Activated CD4-positive, alpha-beta T cell treated with anti-CD3 and anti-CD28 coated beads for 4 hours (primary cell): ENCODE results near the gene NAALADL1.
"Not testable (repeated sequence)": the region's sequence is repeated elsewhere in the genome, so short reads cannot be mapped to it uniquely, and the experiment has no call there.

Source experiments
- DNase-seq, 2 donors: peaks; one replicate each; pipeline ENCODE4 v3.0.0-alpha.2; 2020

Gene NAALADL1

DNA sequence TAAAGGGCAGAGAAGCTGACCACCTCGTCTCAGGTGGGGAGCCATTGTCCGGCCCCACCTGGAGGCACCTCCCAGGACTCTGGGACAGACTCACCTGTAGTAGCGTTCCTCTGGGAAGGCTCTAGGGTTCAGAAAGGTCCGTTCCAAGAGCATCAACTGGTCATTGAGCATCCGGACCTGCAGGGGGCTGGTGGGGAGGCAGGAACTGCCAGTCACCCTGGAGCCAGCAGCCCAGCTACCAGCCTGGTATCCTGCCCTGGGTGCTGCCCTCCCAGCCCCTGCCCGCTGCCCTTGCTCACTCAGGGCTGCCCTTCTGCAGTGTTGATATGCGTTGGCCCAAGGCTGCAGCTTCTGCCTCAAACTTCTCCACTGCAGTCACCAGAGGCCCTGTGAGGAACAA, 12.6 kb downstream of the NAALADL1 start:
- no peak for DNase-seq

DNA sequence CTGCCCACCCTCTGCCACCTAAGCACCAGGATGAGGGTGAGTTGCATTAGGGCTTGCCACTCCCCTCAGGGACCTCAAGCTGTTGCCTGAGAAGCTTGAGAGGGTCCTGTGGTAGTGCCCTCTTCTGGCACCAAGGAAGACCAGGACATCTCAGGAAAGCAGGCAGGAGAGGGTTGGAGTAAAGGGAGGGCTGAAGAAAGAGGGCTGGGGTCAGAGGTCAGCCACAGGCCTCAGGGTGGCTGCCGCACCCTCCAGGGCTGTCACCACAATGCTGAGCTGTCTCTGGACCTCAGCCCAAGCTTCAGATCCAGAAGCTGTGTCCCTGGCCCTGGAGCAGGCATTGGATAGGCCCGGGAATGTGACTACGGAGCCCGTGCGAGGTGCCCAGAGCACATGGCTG, 13.3 kb downstream of the NAALADL1 start:
- no peak for DNase-seq

DNA sequence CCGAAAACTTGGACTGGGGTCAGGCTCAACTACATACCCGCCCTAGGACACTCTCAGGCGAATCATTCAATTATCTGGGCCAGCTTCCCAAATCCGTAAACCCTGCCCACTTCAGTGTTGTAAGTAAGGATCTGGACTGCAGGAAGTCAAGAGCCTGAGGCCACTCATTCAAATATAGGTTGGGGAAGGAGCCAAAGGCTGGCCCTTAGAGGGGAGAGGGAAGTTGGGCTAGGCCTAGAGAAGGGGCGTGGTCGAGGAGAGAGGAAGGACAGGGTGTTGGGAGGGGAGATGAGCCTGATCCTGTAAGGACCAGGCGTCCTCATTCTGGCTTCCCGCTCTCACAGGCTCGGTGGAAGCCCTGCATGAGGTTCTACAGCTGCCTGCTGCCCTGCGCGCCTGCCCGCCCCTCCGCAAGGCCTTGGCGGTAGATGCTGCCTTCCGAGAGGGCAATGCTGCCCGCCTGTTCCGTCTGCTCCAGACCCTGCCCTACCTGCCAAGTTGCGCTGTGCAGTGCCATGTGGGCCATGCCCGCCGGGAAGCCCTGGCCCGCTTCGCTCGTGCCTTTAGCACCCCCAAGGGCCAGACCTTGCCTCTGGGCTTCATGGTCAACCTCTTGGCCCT, 14.4 kb downstream of the NAALADL1 start:
- DNase-seq, result no peak

DNA sequence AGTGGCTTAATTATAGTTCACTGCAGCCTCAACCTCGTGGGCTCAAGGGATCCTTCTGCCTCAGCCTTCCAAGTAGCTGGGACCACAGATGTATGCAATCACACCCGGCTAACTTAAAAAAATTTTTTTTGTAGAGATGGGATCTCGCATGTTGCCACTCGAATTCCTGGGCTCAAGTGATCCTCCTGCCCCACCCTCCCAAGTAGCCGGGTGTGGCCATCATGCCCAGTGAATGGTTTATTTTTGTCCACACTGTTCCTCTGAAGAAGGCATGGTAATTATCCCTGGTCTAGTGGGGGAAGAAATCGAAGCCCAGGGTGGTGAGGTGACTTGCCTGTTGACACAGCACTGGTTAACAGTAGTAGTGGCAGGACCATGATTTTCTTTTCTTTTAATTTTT, 15.5 kb downstream of the NAALADL1 start:
- DNase-seq, result no peak

DNA sequence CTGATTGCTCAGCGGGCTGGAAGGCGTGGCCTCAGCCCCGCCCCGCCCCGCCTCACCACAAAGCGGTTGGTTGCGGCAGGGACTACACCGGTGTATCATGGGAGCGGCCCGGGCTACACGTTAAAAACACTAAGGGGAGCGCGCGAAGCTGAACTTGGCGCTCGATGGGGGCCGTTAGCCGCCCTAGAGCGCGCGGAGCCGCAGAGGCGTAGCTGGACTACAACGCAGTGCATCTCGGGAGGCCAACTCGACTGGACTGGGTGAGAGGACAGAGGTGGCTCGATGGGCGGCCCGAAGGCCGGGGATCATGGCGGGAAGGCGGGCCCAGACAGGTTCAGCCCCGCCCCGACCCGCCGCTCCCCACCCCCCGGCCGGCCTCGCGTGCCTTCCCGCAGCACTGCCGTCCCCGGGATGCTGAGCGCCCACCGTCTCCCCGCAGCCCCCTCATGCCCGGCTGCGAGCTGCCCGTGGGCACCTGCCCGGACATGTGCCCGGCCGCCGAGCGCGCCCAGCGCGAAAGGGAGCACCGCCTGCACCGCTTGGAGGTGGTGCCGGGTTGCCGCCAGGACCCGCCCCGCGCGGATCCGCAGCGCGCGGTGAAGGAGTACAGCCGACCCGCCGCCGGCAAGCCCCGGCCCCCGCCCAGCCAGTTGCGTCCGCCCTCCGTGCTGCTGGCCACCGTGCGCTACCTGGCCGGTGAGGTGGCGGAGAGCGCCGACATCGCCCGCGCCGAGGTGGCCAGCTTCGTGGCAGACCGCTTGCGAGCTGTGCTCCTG, 17.3 kb downstream of the NAALADL1 start, which contains the start of gene SAC3D1:
TSS of gene SAC3D1 (plus strand) at position 364 of the 776 bp plus-strand sequence. CDS start at position 447, 83 bp downstream.
- peak; percentile 80 to 86 for DNase-seq

DNA sequence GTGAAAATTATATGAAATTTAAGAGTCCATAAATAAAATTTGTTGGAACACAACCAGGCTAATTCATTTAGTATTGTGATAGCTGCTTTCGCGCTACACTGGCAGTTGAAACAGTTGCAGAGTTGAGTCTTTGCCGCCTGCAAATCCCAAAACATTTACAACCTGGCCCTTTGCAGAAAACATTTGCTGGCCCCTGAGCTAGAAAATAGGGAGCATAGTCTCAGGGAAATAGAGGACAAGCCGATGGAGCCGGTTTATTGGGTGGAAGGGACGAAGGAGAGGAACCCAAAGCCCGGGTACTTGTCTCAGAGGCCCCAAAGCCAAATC, 17.9 kb downstream of the NAALADL1 start:
- DNase-seq, result no peak

DNA sequence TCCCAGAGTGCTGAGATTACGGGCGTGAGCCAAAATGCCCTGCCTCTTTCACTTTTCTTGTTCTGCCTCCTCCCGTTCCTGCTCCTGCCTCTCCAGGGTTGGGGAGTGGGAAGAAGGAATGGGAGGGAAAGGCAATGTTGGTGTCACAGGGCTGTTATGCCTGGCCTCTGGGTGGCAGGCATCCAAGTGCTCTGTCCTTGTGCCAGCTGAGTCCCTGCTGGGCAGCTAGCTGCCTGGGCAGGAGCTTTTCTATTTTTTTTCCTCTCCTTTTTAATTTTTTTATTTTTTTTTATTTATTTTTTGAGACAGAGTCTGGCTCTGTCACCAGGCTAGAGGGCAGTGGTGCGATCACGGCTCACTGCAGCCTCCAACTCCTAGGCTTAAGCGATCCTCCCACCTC, 21.4 kb downstream of the NAALADL1 start:
- DNase-seq, result no peak

DNA sequence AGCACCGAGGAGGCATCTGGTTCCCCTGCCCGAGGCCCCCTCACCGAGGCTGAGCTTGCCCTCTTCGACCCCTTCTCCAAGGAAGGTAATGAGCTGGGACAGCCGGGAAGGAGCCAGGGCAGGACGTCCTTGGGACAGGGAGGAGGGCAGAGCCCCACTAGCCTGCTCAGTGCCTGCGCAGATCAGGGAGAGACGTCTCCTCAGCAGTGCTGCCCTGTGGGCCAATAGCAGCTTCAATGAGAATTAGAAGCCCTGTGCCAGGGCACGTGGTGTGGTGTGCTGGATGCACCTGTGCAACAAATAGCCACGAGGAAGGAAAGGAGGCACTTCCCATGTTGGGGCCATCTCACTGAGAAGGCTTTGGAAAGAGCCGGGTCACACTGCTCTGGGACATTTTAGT, 22.8 kb downstream of the NAALADL1 start:
- DNase-seq, result no peak

DNA sequence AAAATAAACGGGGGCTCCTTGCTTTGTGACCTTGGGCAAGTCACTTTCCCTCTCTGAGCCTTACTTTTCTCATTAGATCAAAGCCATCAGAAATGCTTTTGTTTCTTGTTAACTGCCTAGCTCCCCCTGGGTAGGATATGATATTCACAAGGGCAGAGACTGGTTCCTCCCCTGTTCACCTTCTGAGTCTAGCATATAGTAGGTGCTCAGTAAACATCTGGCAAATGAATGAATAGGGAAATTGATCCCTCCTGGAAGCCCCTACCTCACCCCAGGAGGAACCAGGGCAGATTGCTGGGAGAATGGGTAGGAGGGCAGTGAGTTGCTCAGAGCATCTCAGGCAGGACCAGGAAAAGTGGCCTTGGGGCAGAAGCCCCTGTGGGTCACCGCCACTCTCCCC, 23.9 kb downstream of the NAALADL1 start:
- DNase-seq, result no peak

DNA sequence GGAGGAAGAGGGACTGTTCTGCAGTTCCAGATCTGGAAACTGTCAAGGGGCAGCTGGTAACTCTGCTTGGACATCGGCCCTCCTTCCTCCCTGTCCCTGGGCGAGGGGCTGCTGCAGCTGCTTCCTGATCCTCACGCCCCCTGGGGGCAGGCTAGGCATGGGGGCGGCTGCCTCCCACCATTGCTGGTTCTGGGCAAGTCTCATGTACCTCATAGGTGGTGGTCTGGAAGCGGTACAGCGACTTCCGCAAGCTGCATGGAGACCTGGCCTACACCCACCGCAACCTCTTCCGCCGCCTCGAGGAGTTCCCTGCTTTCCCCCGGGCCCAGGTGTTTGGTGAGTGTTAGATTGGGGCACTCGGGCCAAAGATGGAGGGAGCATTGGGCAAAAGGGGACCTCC, 26.1 kb downstream of the NAALADL1 start:
- no peak for DNase-seq

DNA sequence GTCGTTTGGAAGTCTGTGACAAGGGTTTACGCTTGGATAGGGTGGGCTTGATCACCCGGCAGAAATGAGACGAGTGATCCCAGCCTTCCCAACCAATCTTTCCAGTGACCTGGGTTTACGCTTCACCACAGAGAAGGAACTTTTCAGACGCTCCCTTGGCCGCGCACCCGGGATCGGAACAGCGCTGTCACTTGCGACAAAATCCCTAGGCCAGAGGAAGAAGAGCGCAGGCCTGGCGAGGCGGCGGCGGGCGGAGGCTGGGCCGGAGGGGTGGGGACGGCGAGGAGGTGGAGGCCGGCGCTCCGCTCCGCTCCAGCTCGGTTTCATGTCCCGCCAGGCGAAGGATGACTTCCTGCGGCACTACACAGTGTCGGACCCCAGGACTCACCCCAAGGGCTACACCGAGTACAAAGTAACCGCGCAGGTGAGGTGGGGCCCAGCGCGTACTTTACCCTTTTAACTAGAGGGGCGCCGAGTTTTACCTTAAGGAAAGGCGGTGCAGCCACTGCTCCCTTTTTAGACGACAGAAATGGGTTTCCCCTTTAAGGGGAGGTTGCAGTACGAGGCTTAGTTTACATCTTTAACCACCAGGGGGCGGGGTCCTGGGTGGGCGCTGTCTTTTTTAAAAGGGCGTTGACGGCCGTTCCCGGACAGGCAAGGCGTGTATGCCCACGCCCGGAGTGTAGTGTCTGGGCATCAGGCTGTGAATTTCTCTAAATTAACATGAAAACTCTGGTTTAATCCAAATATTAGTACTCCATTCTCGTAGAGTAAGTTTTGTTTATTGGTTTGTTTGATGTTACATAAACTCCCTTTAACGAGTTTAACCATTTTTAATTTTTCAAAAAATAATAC, 30.9 kb downstream of the NAALADL1 start, which contains the start of gene SNX15:
TSS of gene SNX15 (plus strand) at position 227 of the 855 bp plus-strand sequence. CDS start at position 326, 99 bp downstream.
- peak; percentile 89 to 91 for DNase-seq

DNA sequence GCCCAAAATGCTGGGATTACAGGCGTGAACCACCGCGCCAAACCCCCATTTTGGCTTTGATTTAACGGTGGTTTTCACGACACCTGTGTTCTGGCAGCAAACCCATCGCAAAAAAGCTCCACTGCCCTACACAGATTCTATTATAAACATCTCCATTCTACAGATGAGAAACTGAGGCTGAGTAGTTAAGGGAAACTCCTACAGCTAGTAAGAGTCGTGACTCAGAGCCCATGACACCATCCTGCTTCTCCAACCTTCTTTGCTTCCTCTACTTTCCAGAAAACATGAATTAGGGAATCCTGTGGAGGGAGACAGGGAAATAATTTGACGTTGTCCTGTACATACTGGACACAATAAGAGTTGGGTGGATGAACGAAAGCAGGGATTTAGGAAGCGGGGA, 31.5 kb downstream of the NAALADL1 start:
- no peak for DNase-seq

DNA sequence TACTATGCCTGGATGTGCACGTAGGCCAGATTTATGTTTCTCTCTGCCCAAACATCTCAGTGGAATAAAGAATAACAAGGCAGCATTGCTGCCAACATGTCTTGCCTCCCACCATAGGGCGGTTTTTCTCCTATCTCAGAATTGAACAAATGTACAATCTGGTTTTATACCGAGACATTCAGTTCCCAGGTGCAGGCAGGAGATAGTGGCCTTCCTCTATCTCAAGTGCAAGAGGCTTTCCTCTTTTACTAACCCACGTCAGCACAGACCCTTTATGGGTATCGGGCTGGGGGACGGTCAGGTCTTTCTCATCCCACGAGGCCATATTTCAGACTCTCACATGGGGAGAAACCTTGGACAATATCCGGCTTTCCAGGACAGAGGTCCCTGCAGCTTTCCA, 34.9 kb downstream of the NAALADL1 start:
- DNase-seq, result not testable (repeated sequence)

DNA sequence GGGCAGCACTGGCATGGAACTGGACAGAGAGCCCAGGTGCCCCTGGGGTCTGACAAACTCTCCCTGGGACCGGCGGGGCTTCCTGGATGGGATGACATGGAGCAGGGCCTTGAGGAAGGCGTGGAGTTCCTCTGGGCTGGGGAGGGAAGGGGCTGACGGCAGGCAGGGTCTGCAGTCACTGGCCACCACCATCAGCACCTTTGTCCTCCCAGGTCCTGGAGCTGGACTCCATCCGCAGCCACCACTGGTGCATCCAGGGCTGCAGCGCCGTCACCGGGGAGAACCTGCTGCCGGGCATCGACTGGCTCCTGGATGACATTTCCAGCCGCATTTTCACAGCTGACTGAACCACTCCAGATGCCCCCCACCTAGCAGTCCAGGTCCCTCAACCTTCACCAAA, 36.8 kb downstream of the NAALADL1 start:
- DNase-seq, result no peak

DNA sequence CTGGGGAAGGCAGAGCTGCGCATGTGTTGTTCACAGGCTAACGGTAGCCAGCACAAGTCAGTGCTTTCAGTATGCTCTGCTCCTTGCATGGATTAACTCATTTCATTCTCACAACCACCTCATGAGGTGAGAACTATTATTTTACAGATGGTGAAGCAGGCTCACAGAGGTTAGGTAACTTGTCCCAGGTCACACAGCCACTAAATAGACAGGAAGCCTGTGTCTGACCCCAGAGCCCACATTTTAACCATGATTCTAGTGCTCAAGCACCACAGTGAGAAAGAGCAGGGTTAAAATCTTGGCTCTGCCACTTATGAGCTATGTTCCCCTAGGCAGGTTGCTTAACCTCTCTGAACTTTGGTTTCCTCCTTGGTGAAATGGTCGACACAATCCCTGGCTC, 37.4 kb downstream of the NAALADL1 start:
- DNase-seq, result no peak

DNA sequence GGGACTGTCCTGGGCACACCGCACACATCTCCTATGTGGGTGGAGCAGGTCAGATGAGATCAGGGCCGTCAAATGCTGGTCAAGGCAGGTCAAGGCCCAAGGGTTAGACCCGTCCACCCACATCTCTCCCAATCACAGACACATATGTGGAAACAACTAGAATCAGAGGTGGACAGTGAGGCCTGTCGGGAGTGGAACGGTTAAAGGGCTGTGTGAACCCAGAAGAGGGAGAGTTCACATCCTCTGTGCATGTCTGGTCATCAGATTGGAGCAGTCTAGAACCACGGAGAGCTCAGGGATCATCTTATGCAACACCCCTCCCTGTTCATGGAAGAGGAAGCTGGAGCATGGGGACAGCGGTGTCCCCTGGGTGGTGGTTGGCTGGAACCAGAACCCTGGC, 38.5 kb downstream of the NAALADL1 start:
- DNase-seq, result no peak

DNA sequence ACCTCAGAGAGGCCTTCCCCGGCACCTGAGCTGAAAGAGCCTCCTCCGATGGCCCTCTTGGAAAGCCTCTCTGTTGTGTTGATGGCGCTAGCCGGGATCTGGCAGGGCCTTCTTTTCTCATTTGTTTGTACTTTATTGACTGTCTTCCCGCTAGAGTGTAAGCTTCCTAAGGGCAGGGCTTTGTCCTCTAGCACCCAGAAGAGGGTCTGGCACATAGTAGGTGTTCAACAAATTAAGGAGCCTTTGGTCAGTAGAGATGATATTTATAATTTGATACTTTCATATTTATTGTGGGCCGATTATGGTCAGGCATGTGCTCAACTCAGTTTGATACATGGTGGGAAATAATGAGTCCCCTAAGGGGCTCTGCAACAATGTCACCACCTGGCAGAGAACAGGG, 40.4 kb downstream of the NAALADL1 start:
- no peak for DNase-seq

DNA sequence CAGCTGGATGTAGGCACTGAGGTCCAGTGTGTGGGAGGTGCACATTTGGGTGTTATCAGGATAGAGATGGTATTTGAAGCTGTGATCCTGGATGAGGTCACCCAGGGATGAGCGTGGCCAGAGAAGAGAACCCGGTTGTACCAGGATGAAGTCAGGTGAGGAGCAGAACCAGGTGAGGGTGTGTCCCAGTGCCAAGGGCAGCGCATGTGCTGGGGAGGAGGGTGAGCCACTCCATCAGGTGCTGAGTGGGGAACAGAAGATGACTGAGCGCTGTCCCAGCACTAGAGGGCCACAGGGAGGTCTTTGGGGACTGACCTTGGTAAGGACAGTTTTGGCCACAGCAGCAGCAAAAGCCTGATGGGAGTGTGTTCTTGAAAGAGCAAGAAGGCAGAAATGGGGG, 41.6 kb downstream of the NAALADL1 start:
- no peak for DNase-seq

DNA sequence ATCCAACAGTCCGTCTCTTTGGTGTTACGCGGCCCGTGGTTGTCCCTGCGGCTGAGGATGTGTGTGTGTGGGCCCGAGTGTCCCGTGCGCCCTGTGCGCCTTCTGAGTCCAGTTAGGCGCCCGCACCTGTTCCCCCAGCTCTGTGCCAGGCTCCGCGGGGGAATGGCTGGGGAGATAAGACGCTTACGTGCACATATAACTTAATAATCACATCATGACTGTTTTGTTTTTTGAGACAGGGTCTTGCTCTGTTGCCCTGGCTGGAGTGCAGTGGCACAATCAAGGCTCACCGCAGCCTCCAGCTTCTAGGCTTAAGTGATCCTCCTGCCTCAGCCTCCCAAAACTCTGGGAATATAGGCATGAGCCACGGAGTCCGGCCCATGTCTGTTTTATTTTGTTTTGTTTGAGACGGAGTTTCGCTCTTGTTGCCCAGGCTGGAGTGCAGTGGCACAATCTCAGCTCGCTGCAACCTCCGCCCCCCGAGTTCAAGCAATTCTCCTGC, 43.6 kb downstream of the NAALADL1 start:
- no peak for DNase-seq

DNA sequence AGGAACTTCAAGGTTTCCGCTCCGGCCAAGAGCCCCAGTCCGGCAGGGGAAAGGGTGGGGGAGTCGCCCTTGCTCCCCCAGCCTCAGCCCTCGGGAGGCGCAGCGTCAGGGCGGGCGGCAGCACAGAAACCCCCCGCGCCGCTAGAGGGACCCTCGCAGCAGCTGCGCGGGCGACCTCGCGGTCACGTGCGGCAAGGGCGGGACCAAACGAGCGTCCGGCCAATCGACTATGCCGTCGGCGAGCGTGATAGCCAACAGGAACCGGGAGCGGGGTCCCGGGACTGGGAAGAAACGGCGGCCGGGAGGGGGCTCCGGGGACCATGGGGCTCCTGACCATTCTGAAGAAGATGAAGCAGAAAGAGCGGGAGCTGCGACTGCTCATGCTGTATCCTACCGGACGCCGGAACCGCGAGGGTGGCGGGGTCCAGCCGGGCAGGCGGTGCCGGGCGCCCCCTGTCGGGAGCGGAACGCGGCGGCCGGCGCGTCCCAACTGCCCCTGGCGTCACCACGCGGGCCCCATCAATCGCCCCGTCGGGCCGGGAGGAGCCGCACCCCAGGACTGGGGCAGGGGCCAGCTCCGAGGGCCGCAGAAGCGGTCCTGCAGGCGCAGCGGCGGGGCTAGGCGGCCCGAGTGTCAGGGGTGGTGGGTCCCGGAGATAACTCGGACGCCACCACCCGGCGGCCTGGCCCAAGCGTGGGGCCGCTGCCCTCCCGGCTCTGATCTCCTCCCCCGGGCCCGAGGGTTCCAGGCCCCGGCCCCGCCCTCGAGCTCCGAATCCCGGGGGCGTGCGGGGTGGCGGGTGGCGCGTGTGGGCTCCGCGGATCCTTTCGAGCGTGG, 44.2 kb downstream of the NAALADL1 start, which contains the start of gene ARL2:
TSS of gene ARL2 (plus strand) at position 273 of the 838 bp plus-strand sequence. CDS start at position 321, 48 bp downstream.
- peak; percentile 78 to 87 for DNase-seq

DNA sequence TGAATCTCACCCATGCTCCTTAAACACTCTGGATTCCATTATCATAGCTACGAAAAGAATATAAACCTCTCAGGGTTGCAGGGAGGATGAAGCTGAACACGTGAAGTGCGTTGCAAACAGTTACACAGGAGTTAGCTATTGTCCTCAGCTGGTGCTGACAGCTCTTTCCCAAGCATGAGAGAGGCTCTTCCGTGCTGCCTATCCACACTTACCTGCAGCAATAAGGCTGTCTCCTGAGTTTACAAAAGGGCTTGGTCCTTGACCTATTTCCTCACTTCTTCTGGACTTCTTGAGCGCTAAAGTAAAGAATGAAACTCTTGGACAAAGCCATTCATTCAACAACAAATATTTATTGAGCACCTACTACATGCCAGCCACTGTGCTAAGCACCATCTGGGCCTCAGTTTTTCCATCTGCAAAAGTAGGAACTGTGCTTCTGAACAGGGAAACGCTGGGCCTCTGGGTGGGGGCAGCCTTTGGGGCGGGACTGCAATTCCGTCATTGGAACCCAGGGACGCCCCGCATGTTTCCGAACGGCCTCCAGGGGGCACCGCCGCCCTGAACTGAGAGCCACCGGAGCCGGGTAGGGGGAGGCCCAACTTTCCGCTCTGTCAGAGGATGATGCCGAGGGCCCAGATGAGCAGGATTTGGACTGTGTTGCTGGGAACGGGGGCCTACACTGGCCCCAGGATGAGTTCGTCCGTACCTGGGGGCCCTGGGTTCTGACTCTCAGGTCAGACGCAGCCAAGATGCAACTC, 45.0 kb downstream of the NAALADL1 start:
- peak; percentile 90 for DNase-seq

DNA sequence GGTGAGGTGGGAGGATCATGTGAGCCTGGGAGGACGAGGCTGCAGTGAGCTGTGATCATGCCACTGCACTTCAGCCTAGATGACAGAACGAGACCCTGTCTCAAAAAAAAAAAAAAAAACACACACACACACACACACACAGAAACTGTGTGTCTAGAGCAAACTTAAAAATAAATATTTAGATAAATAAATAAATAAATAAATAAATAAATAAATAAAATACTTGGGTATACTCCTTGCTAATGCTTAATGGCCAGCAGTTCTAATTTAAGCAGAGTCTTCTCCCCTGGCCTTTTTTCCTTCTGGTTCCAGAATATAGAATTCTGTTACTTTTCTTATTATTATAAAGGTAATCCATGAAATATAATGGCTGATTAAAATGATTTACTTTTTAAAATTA, 49.5 kb downstream of the NAALADL1 start:
- no peak for DNase-seq
